Left ventricle myocardium inferior (tissue), 1 donor: ENCODE measurements around the gene CDHR2. TPM values are rescaled to one million over a fixed set of nuclear protein-coding genes. Genes with fewer than 3 reads are reported as not detected.
"Not testable (repeated sequence)": the region's sequence is repeated elsewhere in the genome, so short reads cannot be mapped to it uniquely, and the experiment has no call there.

ENCODE experiments used
- DNase-seq: peaks from one replicate; pipeline ENCODE4 v3.0.0-alpha.2; 2020
- H3K27ac ChIP-seq: fragments of 200-600 bp; replicated peaks from 2 replicates; pipeline ENCODE4 v1.8.0; 2021
- H3K27me3 ChIP-seq: fragments of 200-600 bp; 2 replicates; pipeline ENCODE4 v1.8.0; 2021; ENCODE audit warnings: low read depth
- H3K36me3 ChIP-seq: fragments of 200-600 bp; 2 replicates; pipeline ENCODE4 v1.8.0; 2021
- H3K4me1 ChIP-seq: fragments of 200-600 bp; 2 replicates; pipeline ENCODE4 v1.8.0; 2021
- H3K4me3 ChIP-seq: fragments of 200-600 bp; 2 replicates; pipeline ENCODE4 v1.8.0; 2021; ENCODE audit warnings: mild to moderate bottlenecking, moderate library complexity
- H3K9me3 ChIP-seq: fragments of 200-600 bp; replicated peaks from 2 replicates; pipeline ENCODE4 v1.8.0; 2021
- CTCF ChIP-seq: fragments of 200-600 bp; IDR thresholded peaks from 2 replicates; pipeline ENCODE4 v1.8.0; 2021; ENCODE audit warnings: antibody characterized with exemption, mild to moderate bottlenecking, borderline replicate concordance
- intact Hi-C: fragments of 100-400 bp; cut with micrococcal nuclease; formaldehyde crosslinking; loops from one replicate; pipeline ENCODE4 v1.11.0; 2022
- total RNA-seq: library from RNA; stranded (reverse); fragmentation: NEBNext Ultra II Directional; extraction: Animal tissue kit (Norgen Biotek cat#: 25700); gene quantifications from one replicate; pipeline ENCODE4 v1.2.1, GENCODE V29; 2021
- donor health status: DM: no; HTN: yes; CAD: no; lungs with severe emphysema.

CDHR2 gene
- total RNA-seq, 1 donor from 2014 or later = 0.33 TPM

DNA sequence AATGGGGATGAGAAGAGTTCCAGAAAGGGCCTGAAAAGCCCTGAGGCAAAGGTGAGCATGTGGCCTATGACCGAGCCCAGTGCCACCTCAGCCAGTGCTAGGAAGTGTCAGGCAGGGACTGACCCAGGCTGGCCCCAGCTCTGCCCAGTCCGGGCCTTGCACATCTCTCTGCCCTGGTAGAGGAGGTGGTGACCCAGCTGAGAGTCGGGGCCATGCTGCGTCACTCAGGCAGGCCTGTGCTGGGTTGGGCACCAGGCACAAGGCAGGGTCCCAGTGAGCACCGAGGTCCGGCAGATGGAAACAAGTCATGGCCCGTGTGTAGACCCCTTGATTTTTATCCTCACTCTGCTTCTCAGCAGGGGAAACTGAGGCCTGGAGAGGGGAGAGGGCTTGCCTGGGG is 729 bp downstream of the CDHR2 start:
- no peak overlapping the region for H3K27ac ChIP-seq
- intact Hi-C loops = no loop called here
- no peaks in the 10 kb centered on the region for H3K9me3 ChIP-seq
- no peaks in the 10 kb centered on the region for H3K36me3 ChIP-seq
- peaks cover 41% of the 10 kb centered on the region for H3K27me3 ChIP-seq
- H3K4me3 ChIP-seq = no peak overlapping the region
- H3K4me1 ChIP-seq = peaks cover 16% of the 10 kb centered on the region
- DNase-seq = no peak
- TF ChIP-seq CTCF = no peak

- Histone ChIP-seq H3K9me3 (no peaks in the 10 kb centered on the region), H3K4me1 (peaks cover 11% of the 10 kb centered on the region), H3K4me3 (no peak overlapping the region), H3K27me3 (peaks cover 41% of the 10 kb centered on the region), H3K36me3 (no peaks in the 10 kb centered on the region), H3K27ac (no peak overlapping the region)
- intact Hi-C loops = no loop called here
- no peak for TF ChIP-seq CTCF
- no peak for DNase-seq
These were observed 1.2 kb downstream of the CDHR2 start for GRCh38 chr5:176550275-176550831.

GRCh38 chr5:176550937-176551336 is 1.8 kb downstream of the CDHR2 start:
- H3K4me3 ChIP-seq, H3K9me3 ChIP-seq, H3K36me3 ChIP-seq, H3K27ac ChIP-seq, DNase-seq, intact Hi-C loops, H3K4me1 ChIP-seq: not testable (repeated sequence)
- H3K27me3 ChIP-seq = peaks cover 41% of the 10 kb centered on the region

DNA sequence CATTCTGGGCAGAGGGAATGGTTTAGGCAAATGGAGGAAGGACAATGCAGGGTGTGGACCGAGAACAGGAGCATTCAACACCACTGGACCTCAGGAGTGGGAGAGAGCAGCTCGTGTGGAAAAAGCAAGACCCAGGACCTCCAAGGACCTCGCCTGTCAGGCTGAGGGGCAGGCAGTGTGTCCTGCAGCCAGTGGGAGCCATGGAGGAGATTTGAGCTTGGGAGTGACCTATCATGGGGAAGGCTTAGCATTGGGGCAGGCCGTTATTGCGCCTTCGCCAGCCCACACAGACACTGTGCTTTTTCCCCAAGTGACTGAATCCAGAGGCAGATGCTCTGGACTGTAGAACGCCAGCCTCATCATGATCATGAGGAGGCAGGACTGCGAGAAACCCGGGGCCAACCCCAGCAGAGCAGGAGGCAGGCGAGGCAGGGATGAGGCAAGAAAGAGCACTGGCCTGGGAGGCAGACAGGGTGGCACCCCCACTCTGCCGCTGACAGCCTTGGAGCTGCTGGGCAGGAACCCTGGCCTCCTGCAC is 3.3 kb downstream of the CDHR2 start:
- Histone ChIP-seq H3K36me3 (no peaks in the 10 kb centered on the region), H3K9me3 (no peaks in the 10 kb centered on the region), H3K4me1 (peaks cover 9% of the 10 kb centered on the region), H3K27ac (no peak overlapping the region), H3K27me3 (peaks cover 41% of the 10 kb centered on the region), H3K4me3 (no peak overlapping the region)
- no peak for TF ChIP-seq CTCF
- DNase-seq = no peak
- intact Hi-C loops = no loop called here

DNA sequence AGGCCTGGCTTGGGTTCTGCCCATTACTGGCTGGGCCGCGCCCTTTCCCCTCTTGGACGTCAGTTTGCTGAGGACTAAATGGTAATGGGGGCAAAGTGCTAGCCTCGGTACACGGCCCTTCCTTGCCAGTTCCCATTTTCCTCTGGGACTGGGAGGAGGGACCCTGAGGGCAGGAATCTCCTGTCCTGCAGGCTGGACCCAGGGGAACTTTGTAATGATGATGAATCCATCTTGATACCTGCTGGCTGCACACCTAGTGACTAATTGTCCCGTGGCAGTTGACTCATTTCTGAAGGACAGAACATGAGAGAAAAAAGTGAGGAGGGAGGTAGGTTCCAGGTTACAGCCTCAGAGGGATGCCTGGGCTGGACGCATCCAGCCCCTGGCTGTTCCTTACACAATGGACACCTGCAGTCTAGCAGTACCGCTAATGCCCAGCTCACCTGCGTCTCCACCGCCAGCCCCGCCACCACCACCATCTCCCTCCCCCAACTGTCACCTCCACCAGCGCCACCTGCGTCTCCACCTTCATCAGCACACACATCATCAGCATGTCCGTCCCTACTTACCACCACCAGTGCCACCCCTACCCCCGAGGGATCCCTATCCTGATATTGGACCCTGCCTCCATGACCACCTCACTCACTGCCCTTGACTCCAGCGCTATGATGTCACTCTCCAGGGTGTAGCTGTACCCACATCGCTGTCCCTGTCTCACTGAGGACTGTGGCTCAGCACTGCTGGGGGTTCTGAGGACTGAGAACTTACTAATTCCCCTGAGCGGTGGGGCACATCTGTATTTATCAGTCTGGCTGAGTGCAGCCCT is 4.3 kb downstream of the CDHR2 start:
- DNase-seq = no peak
- intact Hi-C loops = no loop called here
- no peaks in the 10 kb centered on the region for H3K4me1 ChIP-seq
- H3K36me3 ChIP-seq = no peaks in the 10 kb centered on the region
- no peak overlapping the region for H3K27ac ChIP-seq
- no peak for TF ChIP-seq CTCF
- H3K27me3 ChIP-seq = peaks cover 41% of the 10 kb centered on the region
- H3K4me3 ChIP-seq = no peak overlapping the region
- no peaks in the 10 kb centered on the region for H3K9me3 ChIP-seq

DNA sequence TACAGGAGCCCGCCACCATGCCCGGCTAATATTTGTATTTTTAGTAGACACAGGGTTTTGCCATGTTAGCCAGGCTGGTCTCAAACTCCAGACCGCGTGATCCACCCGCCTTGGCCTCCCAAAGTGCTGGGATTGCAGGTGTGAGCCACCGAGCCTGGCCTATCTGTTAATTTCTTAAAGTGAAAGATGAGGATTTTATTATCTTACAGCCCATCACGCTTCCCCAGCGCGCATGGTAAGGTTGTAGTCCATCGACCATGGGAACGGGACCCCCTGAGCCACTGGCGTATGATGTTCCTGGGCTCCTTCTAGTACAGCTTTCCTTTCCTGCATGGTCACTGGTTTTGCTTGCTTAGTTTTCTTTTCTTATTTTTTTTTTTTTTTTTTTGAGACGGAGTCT is 8.7 kb downstream of the CDHR2 start:
- Histone ChIP-seq H3K27ac (no peak overlapping the region), H3K36me3 (no peaks in the 10 kb centered on the region), H3K9me3 (no peaks in the 10 kb centered on the region), H3K27me3 (peaks cover 38% of the 10 kb centered on the region), H3K4me1 (no peaks in the 10 kb centered on the region), H3K4me3 (no peak overlapping the region)
- intact Hi-C loops = no loop called here
- TF ChIP-seq CTCF = no peak
- no peak for DNase-seq
